Body of pancreas (tissue), 4 donors: ENCODE data around the gene COBL. TPM values are rescaled to one million over a fixed set of nuclear protein-coding genes. Genes with fewer than 3 reads are reported as not detected.
A peak's percentile ranks its signal among the peaks of the same experiment; 100 is the strongest.

ENCODE experiments used
- ATAC-seq: fragments of 150-250 bp; one replicate; pipeline ENCODE4 v1.9.1; 2016
- DNase-seq, 4 donors: peaks; one replicate each; pipeline ENCODE4 v3.0.0-alpha.2; 2019
- H3K27ac ChIP-seq, 4 donors: fragments of 200-600 bp; sonication (generic); 1 replicate in 3 of 4; 2 replicates in 1 of 4; pipeline versions ENCODE4 v1.5.1 to v1.6.1; 2016 to 2019; ENCODE audit warnings: mild to moderate bottlenecking in 1 of 4, mixed read lengths in 1 of 4, moderate library complexity in 1 of 4
- H3K27me3 ChIP-seq, 2 donors: fragments of 200-600 bp; sonication (generic); one replicate each; pipeline ENCODE4 v1.6.0; 2016; ENCODE audit warnings: mild to moderate bottlenecking in 1 of 2
- H3K36me3 ChIP-seq, 2 donors: fragments of 200-600 bp; sonication (generic); replicated peaks in 1 of 2; 2 replicates each; pipeline ENCODE4 v1.5.1; 2016; ENCODE audit warnings: low read depth in 2 of 2; ENCODE audit not compliant: insufficient read depth in 1 of 2
- H3K4me1 ChIP-seq: fragments of 200-600 bp; sonication (generic); one replicate; pipeline ENCODE4 v1.6.0; 2016
- H3K4me3 ChIP-seq, 2 donors: fragments of 200-600 bp; sonication (generic); 1 replicate in 1 of 2; 2 replicates in 1 of 2; pipeline ENCODE4 v1.5.1; 2016 to 2019
- H3K9me3 ChIP-seq, 3 donors: fragments of 200-600 bp; sonication (generic); 1 replicate in 2 of 3; 2 replicates in 1 of 3; pipeline ENCODE4 v1.5.1; 2016
- POLR2A ChIP-seq, 3 donors: fragments of 450-650 bp; IDR thresholded peaks; one replicate each; pipeline ENCODE4 v1.6.1; 2016; ENCODE audit warnings: antibody characterized with exemption in 3 of 3, mild to moderate bottlenecking in 2 of 3
- WGBS, 2 donors: methylation state at CpG; one replicate each; pipeline ENCODE4 v1.1.5; 2017; 5-methylcytosine and 5-hydroxymethylcytosine counted together
- intact Hi-C: fragments of 100-400 bp; cut with DNase I; formaldehyde crosslinking; loops from one replicate; pipeline ENCODE4 v1.15.1; 2023
- total RNA-seq, 2 donors: library from RNA; depleted of rRNA; stranded (reverse); fragments of >200 nt; gene quantifications; one replicate each; pipeline ENCODE4 v1.1.0, GENCODE V29; 2016
- TF ChIP-seq, protein P1 (sequence below), 7 experiments: fragments of 450-650 bp in 4 of 7; fragments of 200-600 bp in 3 of 7; sonication (generic) in 3 of 7; IDR thresholded peaks; one replicate each; pipeline ENCODE4 v1.5.1; 2016 to 2019; ENCODE audit warnings: antibody characterized with exemption in 7 of 7

The COBL gene
- total RNA-seq, 2 donors from 2014 or later = 22.3 to 25.4 TPM

GRCh38 chr7:51068401-51068800 is 248.2 kb downstream of the COBL start:
- Histone ChIP-seq H3K27ac (no peak overlapping the region), H3K4me3 (no peak overlapping the region), H3K4me1 (peaks cover 53% of the 10 kb centered on the region), H3K27me3 (no peaks in the 10 kb centered on the region), H3K36me3 (no peaks in the 10 kb centered on the region), H3K9me3 (no peaks in the 10 kb centered on the region)
- ATAC-seq (no peak), DNase-seq (no peak)
- WGBS, 2 donors = 63 to 68% methylated on average over 4 of the region's 4 CpGs
- no peak for TF ChIP-seq POLR2A (IDR thresholded peaks at IDR 0.05)
- TF ChIP-seq, protein P1, sequence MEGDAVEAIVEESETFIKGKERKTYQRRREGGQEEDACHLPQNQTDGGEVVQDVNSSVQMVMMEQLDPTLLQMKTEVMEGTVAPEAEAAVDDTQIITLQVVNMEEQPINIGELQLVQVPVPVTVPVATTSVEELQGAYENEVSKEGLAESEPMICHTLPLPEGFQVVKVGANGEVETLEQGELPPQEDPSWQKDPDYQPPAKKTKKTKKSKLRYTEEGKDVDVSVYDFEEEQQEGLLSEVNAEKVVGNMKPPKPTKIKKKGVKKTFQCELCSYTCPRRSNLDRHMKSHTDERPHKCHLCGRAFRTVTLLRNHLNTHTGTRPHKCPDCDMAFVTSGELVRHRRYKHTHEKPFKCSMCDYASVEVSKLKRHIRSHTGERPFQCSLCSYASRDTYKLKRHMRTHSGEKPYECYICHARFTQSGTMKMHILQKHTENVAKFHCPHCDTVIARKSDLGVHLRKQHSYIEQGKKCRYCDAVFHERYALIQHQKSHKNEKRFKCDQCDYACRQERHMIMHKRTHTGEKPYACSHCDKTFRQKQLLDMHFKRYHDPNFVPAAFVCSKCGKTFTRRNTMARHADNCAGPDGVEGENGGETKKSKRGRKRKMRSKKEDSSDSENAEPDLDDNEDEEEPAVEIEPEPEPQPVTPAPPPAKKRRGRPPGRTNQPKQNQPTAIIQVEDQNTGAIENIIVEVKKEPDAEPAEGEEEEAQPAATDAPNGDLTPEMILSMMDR (IDR thresholded peaks at IDR 0.05) = no peak
- intact Hi-C loops = no loop called here

DNA sequence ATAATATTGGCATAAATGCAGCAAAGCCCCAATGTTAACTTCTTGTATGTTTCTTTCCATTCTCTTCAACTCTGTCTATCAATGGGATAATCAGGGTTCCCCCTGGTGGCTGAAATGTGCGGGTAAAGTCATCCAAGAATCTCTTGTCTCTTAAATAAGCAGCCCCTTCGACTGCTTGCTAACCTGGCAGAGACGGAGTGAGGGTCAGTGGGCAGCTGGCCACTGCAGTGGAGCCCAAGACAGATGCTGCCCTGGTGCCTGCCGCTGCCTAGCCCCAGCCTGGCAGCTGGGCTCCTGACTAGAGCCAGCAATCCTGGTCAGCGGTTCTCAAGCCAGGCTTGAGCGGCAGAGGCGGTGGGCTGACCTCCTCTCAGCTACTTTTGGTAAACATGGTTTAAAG is 248.9 kb downstream of the COBL start:
- Histone ChIP-seq H3K36me3 (no peaks in the 10 kb centered on the region), H3K9me3 (no peaks in the 10 kb centered on the region), H3K27ac (peak overlapping the region; percentile 54 to 76 (median 66)), H3K4me3 (no peak overlapping the region), H3K27me3 (no peaks in the 10 kb centered on the region), H3K4me1 (peaks cover 52% of the 10 kb centered on the region)
- ATAC-seq = peak; percentile 45
- intact Hi-C loops = no loop called here
- no peak for TF ChIP-seq POLR2A (IDR thresholded peaks at IDR 0.05)
- TF ChIP-seq, protein P1 (IDR thresholded peaks at IDR 0.05) = peak; percentile 65 to 82 (median 75)
- WGBS, 2 donors = 26 to 33% methylated on average over 7 of the region's 7 CpGs
- peak; percentile 63 to 83 (median 76) for DNase-seq

DNA sequence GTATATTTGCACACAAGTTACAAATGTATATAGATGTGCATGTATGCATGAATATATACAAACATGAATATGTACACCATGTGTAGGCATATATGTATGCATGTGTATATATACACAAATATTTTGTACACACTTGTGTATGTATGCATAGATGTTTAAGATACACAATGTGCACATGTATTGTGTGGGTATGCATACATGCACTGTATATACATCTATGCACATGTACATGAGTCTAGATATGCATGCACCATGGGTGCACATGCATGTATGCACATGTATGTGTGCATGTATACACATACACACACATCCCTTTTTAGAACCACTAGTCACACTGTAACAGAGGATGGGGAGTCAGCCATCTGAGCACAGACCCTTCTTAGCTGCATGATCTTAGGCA is 249.4 kb downstream of the COBL start:
- no peaks in the 10 kb centered on the region for H3K9me3 ChIP-seq
- no peak overlapping the region for H3K4me3 ChIP-seq
- TF ChIP-seq, protein P1 (IDR thresholded peaks at IDR 0.05) = no peak
- TF ChIP-seq POLR2A (IDR thresholded peaks at IDR 0.05) = no peak
- no peaks in the 10 kb centered on the region for H3K36me3 ChIP-seq
- ATAC-seq (no peak), DNase-seq (no peak)
- H3K27ac ChIP-seq = peak overlapping the region; percentile 54 to 85 (median 76)
- peaks cover 47% of the 10 kb centered on the region for H3K4me1 ChIP-seq
- no peaks in the 10 kb centered on the region for H3K27me3 ChIP-seq
- intact Hi-C loops = no loop called here

DNA sequence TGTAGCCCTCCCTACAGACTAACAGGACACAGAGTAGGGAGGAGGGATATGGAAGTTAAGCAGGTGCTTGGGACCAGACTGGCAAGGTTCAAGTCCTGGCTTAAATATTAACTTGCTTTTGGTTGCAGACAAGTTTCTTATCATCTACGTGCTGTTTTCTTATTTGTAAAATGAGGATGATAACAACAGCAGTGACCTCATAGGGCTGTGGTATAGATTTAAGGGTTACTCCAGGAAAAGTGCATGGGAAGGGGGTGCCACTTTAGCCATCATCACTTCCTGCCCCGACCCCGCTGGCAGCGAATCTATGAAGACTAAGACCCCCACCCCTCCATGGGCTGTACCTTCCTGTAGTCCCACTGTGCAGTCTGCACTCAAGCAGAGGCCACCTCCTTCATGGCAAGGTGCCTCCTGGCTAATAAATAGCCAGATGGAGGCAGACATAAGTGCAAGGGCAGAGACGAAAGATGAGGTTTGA is 250.2 kb downstream of the COBL start:
- WGBS, 2 donors = 18 to 25% methylated on average over 5 of the region's 5 CpGs
- Histone ChIP-seq H3K27me3 (no peaks in the 10 kb centered on the region), H3K27ac (peak overlapping the region; percentile 54 to 85 (median 76)), H3K4me3 (no peak overlapping the region), H3K4me1 (peaks cover 43% of the 10 kb centered on the region), H3K9me3 (no peaks in the 10 kb centered on the region), H3K36me3 (no peaks in the 10 kb centered on the region)
- intact Hi-C loops = no loop called here
- ATAC-seq = peak; percentile 87
- DNase-seq = peak; percentile 61 to 83 (median 72)
- TF ChIP-seq, protein P1 (IDR thresholded peaks at IDR 0.05) = no peak
- TF ChIP-seq POLR2A (IDR thresholded peaks at IDR 0.05) = peak in 2 of 3 donors; percentile 5 to 38

DNA sequence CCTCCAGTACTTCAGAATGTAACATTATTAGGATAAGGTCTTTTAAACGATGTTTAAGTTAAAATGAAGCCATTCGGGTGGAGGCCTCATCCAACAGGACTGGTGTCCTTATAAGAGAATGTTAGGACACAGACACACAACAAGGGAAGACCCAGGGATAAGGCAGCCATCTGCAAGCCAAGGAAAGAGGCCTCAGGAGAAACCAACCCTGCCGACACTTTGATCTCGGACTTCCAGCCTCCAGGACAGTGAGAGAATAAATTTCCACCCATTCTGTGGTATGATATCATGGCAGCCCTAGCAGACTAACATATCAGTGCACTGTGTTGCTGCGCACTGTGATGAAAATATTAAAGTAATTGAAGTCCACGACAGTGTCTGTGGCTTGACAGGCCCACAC is 250.8 kb downstream of the COBL start:
- intact Hi-C loops = no loop called here

More for the DNA sequence above, 250.8 kb downstream of the COBL start:
- Histone ChIP-seq H3K27me3 (no peaks in the 10 kb centered on the region), H3K27ac (peak overlapping the region; percentile 54 to 85 (median 76)), H3K4me1 (peaks cover 43% of the 10 kb centered on the region), H3K9me3 (no peaks in the 10 kb centered on the region), H3K36me3 (no peaks in the 10 kb centered on the region), H3K4me3 (no peak overlapping the region)
- DNase-seq (no peak), ATAC-seq (no peak)
- TF ChIP-seq, protein P1 (IDR thresholded peaks at IDR 0.05) = no peak
- no peak for TF ChIP-seq POLR2A (IDR thresholded peaks at IDR 0.05)
- WGBS, 2 donors = 67 to 72% methylated on average over 6 of the region's 6 CpGs
